ENCODE results near the gene LRRN2.

GRCh38 chr1:204733289-204733688 lies 47.8 kb upstream of the LRRN2 start:
- TF ChIP-seq, protein P1, sequence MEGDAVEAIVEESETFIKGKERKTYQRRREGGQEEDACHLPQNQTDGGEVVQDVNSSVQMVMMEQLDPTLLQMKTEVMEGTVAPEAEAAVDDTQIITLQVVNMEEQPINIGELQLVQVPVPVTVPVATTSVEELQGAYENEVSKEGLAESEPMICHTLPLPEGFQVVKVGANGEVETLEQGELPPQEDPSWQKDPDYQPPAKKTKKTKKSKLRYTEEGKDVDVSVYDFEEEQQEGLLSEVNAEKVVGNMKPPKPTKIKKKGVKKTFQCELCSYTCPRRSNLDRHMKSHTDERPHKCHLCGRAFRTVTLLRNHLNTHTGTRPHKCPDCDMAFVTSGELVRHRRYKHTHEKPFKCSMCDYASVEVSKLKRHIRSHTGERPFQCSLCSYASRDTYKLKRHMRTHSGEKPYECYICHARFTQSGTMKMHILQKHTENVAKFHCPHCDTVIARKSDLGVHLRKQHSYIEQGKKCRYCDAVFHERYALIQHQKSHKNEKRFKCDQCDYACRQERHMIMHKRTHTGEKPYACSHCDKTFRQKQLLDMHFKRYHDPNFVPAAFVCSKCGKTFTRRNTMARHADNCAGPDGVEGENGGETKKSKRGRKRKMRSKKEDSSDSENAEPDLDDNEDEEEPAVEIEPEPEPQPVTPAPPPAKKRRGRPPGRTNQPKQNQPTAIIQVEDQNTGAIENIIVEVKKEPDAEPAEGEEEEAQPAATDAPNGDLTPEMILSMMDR (IDR thresholded peaks at IDR 0.05), result no peak
- TF ChIP-seq POLR2A (IDR thresholded peaks at IDR 0.05), result no peak

Data from lower leg skin (tissue), 3 donors.